Activated CD4-positive, alpha-beta T cell treated with anti-CD3 and anti-CD28 coated beads, Interleukin-2, Interleukin-6, amounts not matched to agents 100 ng/mL and 50 ng/mL, durations not matched to agents 16 hours and 8 hours (primary cell): ENCODE measurements around the gene NUBP2.

Experiments
- DNase-seq: peaks from one replicate; pipeline ENCODE4 v3.0.0-alpha.2; 2020

Gene NUBP2

GRCh38 chr16:1782408-1783264 is at the start of gene NUBP2, which contains the start of gene SPSB3:
TSS of gene NUBP2 (plus strand) at chr16:1782960. CDS start at chr16:1783021, 61 bp downstream.
TSS of gene SPSB3 (minus strand) at chr16:1782571. CDS start at chr16:1781483, 1,088 bp downstream.
- peak; percentile 100 for DNase-seq

- DNase-seq = no peak
These were observed 48.6 kb upstream of the NUBP2 start for GRCh38 chr16:1734123-1734522.

GRCh38 chr16:1734816-1735215 is 47.9 kb upstream of the NUBP2 start:
- DNase-seq = no peak

GRCh38 chr16:1740234-1740633 is 42.5 kb upstream of the NUBP2 start:
- no peak for DNase-seq

GRCh38 chr16:1740781-1741490 is 41.8 kb upstream of the NUBP2 start:
- DNase-seq = no peak

GRCh38 chr16:1741553-1742165 is 41.1 kb upstream of the NUBP2 start:
- DNase-seq = no peak

GRCh38 chr16:1743376-1744337 is 39.1 kb upstream of the NUBP2 start:
- DNase-seq = no peak

GRCh38 chr16:1744338-1744840 is 38.4 kb upstream of the NUBP2 start:
- DNase-seq = no peak

GRCh38 chr16:1745181-1745899 is 37.4 kb upstream of the NUBP2 start:
- no peak for DNase-seq

- DNase-seq = no peak
These were observed 36.7 kb upstream of the NUBP2 start for GRCh38 chr16:1745900-1746692.

- DNase-seq = no peak
These were observed 36.0 kb upstream of the NUBP2 start for GRCh38 chr16:1746693-1747195.

- DNase-seq = no peak
These were observed 34.8 kb upstream of the NUBP2 start for GRCh38 chr16:1747934-1748333.

GRCh38 chr16:1749152-1750117 is 33.3 kb upstream of the NUBP2 start:
- DNase-seq = no peak

GRCh38 chr16:1751946-1752345 is 30.8 kb upstream of the NUBP2 start:
- DNase-seq = no peak

GRCh38 chr16:1752853-1753252 is 29.9 kb upstream of the NUBP2 start:
- DNase-seq = no peak

GRCh38 chr16:1754204-1754603 is 28.6 kb upstream of the NUBP2 start:
- DNase-seq = no peak

- no peak for DNase-seq
These were observed 24.9 kb upstream of the NUBP2 start for GRCh38 chr16:1757714-1758461.

- no peak for DNase-seq
These were observed 23.8 kb upstream of the NUBP2 start for GRCh38 chr16:1758923-1759322.
